SK-N-SH (cell line): ENCODE data around the gene SYT13.

Experiments
- CTCF ChIP-seq: fragments of 200-600 bp; sonication (generic); IDR thresholded peaks from 2 replicates; pipeline ENCODE4 v1.6.1; 2017; ENCODE audit warnings: antibody characterized with exemption, mild to moderate bottlenecking, moderate library complexity
- EZH2phosphoT487 ChIP-seq: fragments of 200-600 bp; sonication (generic); IDR thresholded peaks from 2 replicates; pipeline ENCODE4 v1.6.1; 2017; ENCODE audit warnings: low read depth, mixed run types, mild to moderate bottlenecking, antibody characterized with exemption, moderate library complexity, borderline replicate concordance
- POLR2AphosphoS5 ChIP-seq: IDR thresholded peaks from 2 replicates; pipeline ENCODE4 v1.6.1; 2012; ENCODE audit warnings: low read depth, low read length
- RAD21 ChIP-seq: IDR thresholded peaks from 2 replicates; pipeline ENCODE4 v1.6.1; 2012; ENCODE audit warnings: mild to moderate bottlenecking, low read length
- RFX5 ChIP-seq: IDR thresholded peaks from 2 replicates; pipeline ENCODE4 v1.6.1; 2012; ENCODE audit warnings: mild to moderate bottlenecking, improper control_type of control experiment, low read length
- TAF1 ChIP-seq: IDR thresholded peaks from 2 replicates; pipeline ENCODE4 v1.6.1; 2012; ENCODE audit warnings: low read depth, mild to moderate bottlenecking, low read length, moderate library complexity, borderline replicate concordance
- TEAD4 ChIP-seq: IDR thresholded peaks from 2 replicates; pipeline ENCODE4 v1.4.0; 2012; ENCODE audit warnings: mild to moderate bottlenecking, borderline replicate concordance; ENCODE audit not compliant: insufficient read depth

GRCh38 chr11:45250035-45250718, 36.0 kb downstream of the SYT13 start:
- TF ChIP-seq RFX5, result no peak
- no peak for TF ChIP-seq CTCF
- TF ChIP-seq RAD21, result no peak
- TF ChIP-seq EZH2phosphoT487, result no peak
- no peak for TF ChIP-seq TAF1
- TF ChIP-seq POLR2AphosphoS5, result no peak
- TF ChIP-seq TEAD4, result no peak
